Endothelial cell of umbilical vein (primary cell): ENCODE data around the gene FBXO34. TPM values are rescaled to one million over a fixed set of nuclear protein-coding genes. Genes with fewer than 3 reads are reported as not detected.

Experiments used
- BruUV-seq: library from RNA; stranded (reverse); fragments of 400-500 nt; replicated peaks from 2 replicates; lab custom pipeline; 2021; lab: Mats Ljungman, UMichigan
- CTCF ChIA-PET: fragments of 300-600, 350-600 bp; sonication (Branson Sonifier 250); formaldehyde crosslinking; loops from one replicate; lab custom pipeline; 2021; ENCODE audit warnings: antibody characterized with exemption, inconsistent platforms; lab: Charles Lee
- POLR2A ChIA-PET: fragments of 300-600, 350-600 bp; sonication (Branson Sonifier 250); formaldehyde crosslinking; loops from one replicate; lab custom pipeline; 2021; ENCODE audit warnings: antibody characterized with exemption, inconsistent platforms; lab: Charles Lee
- DNase-seq: peaks from one replicate; pipeline ENCODE4 v3.0.0-alpha.2; 2011; ENCODE audit warnings: low read depth, low spot score
- FAIRE-seq: peaks from 2 replicates; lab custom pipeline; 2011; peaks lifted over from hg19 to GRCh38; lab: Jason Lieb, UNC
- H2AFZ ChIP-seq: 2 replicates; pipeline ENCODE4 v1.6.0; 2012; ENCODE audit warnings: low read depth, low read length, control low read depth, inconsistent platforms
- H3K27ac ChIP-seq: 2 replicates; pipeline ENCODE4 v1.5.1; 2011; ENCODE audit warnings: low read depth, mild to moderate bottlenecking, control low read depth, low read length, moderate library complexity; ENCODE audit not compliant: insufficient read depth
- H3K27me3 ChIP-seq, 2 experiments: 2 replicates each; pipeline versions ENCODE4 v1.6.0 to v1.6.1; 2011; ENCODE audit warnings: low read length in 2 of 2, mixed read lengths in 1 of 2; ENCODE audit not compliant: control insufficient read depth in 2 of 2, insufficient read depth in 2 of 2
- H3K36me3 ChIP-seq, 2 experiments: 2 replicates in 1 of 2; 3 replicates in 1 of 2; pipeline ENCODE4 v1.5.1; 2011; ENCODE audit warnings: low read length in 2 of 2, mild to moderate bottlenecking in 1 of 2, moderate library complexity in 1 of 2; ENCODE audit not compliant: control insufficient read depth in 2 of 2, insufficient read depth in 2 of 2; ENCODE audit errors: extremely low read depth in 1 of 2
- H3K4me1 ChIP-seq: 3 replicates; pipeline ENCODE4 v1.5.1; 2011; ENCODE audit warnings: mild to moderate bottlenecking, low read length; ENCODE audit not compliant: control insufficient read depth, insufficient read depth; ENCODE audit errors: extremely low read depth
- H3K4me2 ChIP-seq: 2 replicates; pipeline ENCODE4 v1.6.1; 2011; ENCODE audit warnings: low read length, control low read depth, mixed read lengths; ENCODE audit not compliant: insufficient read depth
- H3K4me3 ChIP-seq, 3 experiments: fragments of 200-600 bp in 1 of 3; sonication (generic), shearing (Covaris generic) in 1 of 3; replicated peaks in 1 of 3; 2 replicates each; pipeline ENCODE4 v1.5.1; 2011 to 2016; ENCODE audit warnings: control low read depth in 3 of 3, low read length in 3 of 3, mild to moderate bottlenecking in 2 of 3, inconsistent platforms in 1 of 3, low read depth in 1 of 3, moderate library complexity in 1 of 3; ENCODE audit not compliant: insufficient read depth in 1 of 3
- H3K79me2 ChIP-seq: 2 replicates; pipeline ENCODE4 v1.6.0; 2012; ENCODE audit warnings: low read length, inconsistent platforms; ENCODE audit not compliant: control insufficient read depth, insufficient read depth
- H3K9ac ChIP-seq: replicated peaks from 2 replicates; pipeline ENCODE3; 2011; ENCODE audit warnings: low read length, control low read depth; ENCODE audit not compliant: insufficient read depth; ENCODE audit errors: extremely low read depth
- H3K9me1 ChIP-seq: replicated peaks from 3 replicates; pipeline ENCODE4 v1.6.0; 2011; ENCODE audit warnings: mild to moderate bottlenecking, low read length; ENCODE audit not compliant: control insufficient read depth, insufficient read depth; ENCODE audit errors: extremely low read depth
- H3K9me3 ChIP-seq: replicated peaks from 2 replicates; pipeline ENCODE4 v1.5.1; 2012; ENCODE audit warnings: low read length, inconsistent platforms; ENCODE audit not compliant: control insufficient read depth, insufficient read depth
- H4K20me1 ChIP-seq: replicated peaks from 2 replicates; pipeline ENCODE3; 2011; ENCODE audit warnings: mild to moderate bottlenecking, low read length; ENCODE audit not compliant: control insufficient read depth, insufficient read depth; ENCODE audit errors: extremely low read depth
- EZH2 ChIP-seq: IDR thresholded peaks from 2 replicates; pipeline ENCODE4 v1.6.1; 2012; ENCODE audit warnings: borderline replicate concordance, low read depth, mild to moderate bottlenecking, moderate library complexity, low read length, inconsistent platforms; ENCODE audit not compliant: severe bottlenecking
- FOS ChIP-seq: IDR thresholded peaks from 2 replicates; pipeline ENCODE4 v1.6.1; 2011; ENCODE audit warnings: mild to moderate bottlenecking, low read length, moderate library complexity, borderline replicate concordance; ENCODE audit not compliant: insufficient read depth
- GATA2 ChIP-seq: IDR thresholded peaks from 2 replicates; pipeline ENCODE4 v1.7.0; 2011; ENCODE audit warnings: low read depth, mild to moderate bottlenecking, moderate library complexity, mixed read lengths, low read length; ENCODE audit not compliant: insufficient read length, insufficient read depth
- JUN ChIP-seq: IDR thresholded peaks from 2 replicates; pipeline ENCODE4 v1.6.1; 2011; ENCODE audit warnings: borderline replicate concordance, low read depth; ENCODE audit not compliant: insufficient read length, insufficient read depth
- MYC ChIP-seq: IDR thresholded peaks from one replicate; pipeline ENCODE4 v1.6.1; 2011; ENCODE audit warnings: mild to moderate bottlenecking, low read depth, low read length
- POLR2A ChIP-seq: IDR thresholded peaks from 2 replicates; pipeline ENCODE4 v1.6.1; 2012; ENCODE audit warnings: low read depth, mild to moderate bottlenecking, control low read depth, low read length
- POLR2AphosphoS5 ChIP-seq: IDR thresholded peaks from 2 replicates; pipeline ENCODE4 v1.6.1; 2012; ENCODE audit warnings: low read depth, mild to moderate bottlenecking, control low read depth, low read length, moderate library complexity; ENCODE audit not compliant: insufficient read depth
- dilution Hi-C: fragments of 300-500 bp; cut with MboI; formaldehyde crosslinking; loops from one replicate; pipeline ENCODE4 v1.15.0; 2019; ENCODE audit warnings: low sequenced_read_pairs; ENCODE audit not compliant: extremely low pct_ligation_motif_present
- intact Hi-C: fragments of 100-400 bp; cut with micrococcal nuclease; formaldehyde crosslinking; loops from one replicate; pipeline ENCODE4 v1.10.0; 2022
- polyA plus RNA-seq, 4 experiments: library from polyadenylated mRNA; depleted of rRNA in 3 of 4; stranded (reverse) in 3 of 4; unstranded in 1 of 4; fragments of >200 nt; gene quantifications; 2 replicates each; pipeline versions ENCODE4 v1.2.1 to v1.2.3, GENCODE V29; 2011 to 2012; ENCODE audit warnings: missing spikeins in 1 of 4
- total RNA-seq: library from RNA; stranded (reverse); gene quantifications from 2 replicates; pipeline ENCODE4 v1.2.3, GENCODE V29; 2021
- TF ChIP-seq, protein P1 (sequence below): IDR thresholded peaks from 2 replicates; pipeline ENCODE4 v1.6.1; 2011; ENCODE audit not compliant: insufficient read depth, insufficient read length
- TF ChIP-seq, protein P2 (sequence below), 2 donors: IDR thresholded peaks; 1 replicate in 1 of 2; 2 replicates in 1 of 2; pipeline ENCODE4 v1.5.1; 2011; ENCODE audit warnings: low read length in 2 of 2, mild to moderate bottlenecking in 2 of 2, moderate library complexity in 2 of 2, control low read depth in 1 of 2, inconsistent platforms in 1 of 2, low read depth in 1 of 2; ENCODE audit not compliant: insufficient read depth in 1 of 2; ENCODE audit errors: extremely low read depth in 1 of 2

FBXO34 gene
- total and polyA plus RNA-seq, 2 donors (not counting 3 experiments of a cell fraction or from before 2014, with no cell fraction given), result 8.5 to 14.2 TPM

DNA sequence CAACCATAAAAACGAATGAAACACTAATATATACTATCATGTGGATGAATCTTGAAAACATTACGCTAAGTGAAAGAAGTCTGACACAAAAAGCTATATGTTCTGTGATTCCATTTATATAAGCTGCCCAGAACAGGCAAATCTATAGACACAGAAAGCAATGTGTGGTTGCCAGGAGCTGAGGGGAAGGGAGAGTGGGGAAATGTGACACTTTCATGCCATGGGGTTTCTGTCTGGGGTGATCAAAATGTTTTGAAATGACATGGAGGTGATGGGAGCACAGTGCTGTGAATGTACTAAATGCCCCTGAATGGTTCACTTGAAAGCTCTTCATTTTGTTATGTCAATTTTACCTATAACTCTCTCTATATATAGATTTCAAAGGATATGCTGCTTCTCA is 110.3 kb downstream of the FBXO34 start:
- no peaks in the 10 kb centered on the region for H3K4me1 ChIP-seq
- CTCF ChIA-PET, result interaction anchor here (1.3 kb wide), 1 partner anchor 9 kb away, joined by 8 read pairs; no protein-coding TSS in a partner anchor
- BruUV-seq, result no TSS peak
- H3K36me3 ChIP-seq, result peaks cover 2 to 14% of the 10 kb centered on the region in 2 experiments
- H3K4me2 ChIP-seq, result no peak overlapping the region
- H2AFZ ChIP-seq, result no peak overlapping the region
- H3K79me2 ChIP-seq, result no peaks in the 10 kb centered on the region
- DNase-seq, result no peak
- H4K20me1 ChIP-seq, result no peaks in the 10 kb centered on the region
- no peaks in the 10 kb centered on the region for H3K9me1 ChIP-seq
- H3K27ac ChIP-seq, result no peak overlapping the region
- H3K27me3 ChIP-seq, result no peaks in the 10 kb centered on the region
- intact Hi-C loops (no loop called here), dilution Hi-C loops (no loop called here)
- POLR2A ChIA-PET, result interaction anchor here (0.6 kb wide), 1 partner anchor 17 kb away, joined by 4 read pairs; no protein-coding TSS in a partner anchor
- FAIRE-seq, result no peak
- TF ChIP-seq MYC (no peak), GATA2 (no peak), POLR2AphosphoS5 (no peak), JUN (no peak), FOS (no peak), POLR2A (no peak), EZH2 (no peak)
- TF ChIP-seq, protein P1, sequence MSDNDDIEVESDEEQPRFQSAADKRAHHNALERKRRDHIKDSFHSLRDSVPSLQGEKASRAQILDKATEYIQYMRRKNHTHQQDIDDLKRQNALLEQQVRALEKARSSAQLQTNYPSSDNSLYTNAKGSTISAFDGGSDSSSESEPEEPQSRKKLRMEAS, result no peak
- TF ChIP-seq, protein P2, sequence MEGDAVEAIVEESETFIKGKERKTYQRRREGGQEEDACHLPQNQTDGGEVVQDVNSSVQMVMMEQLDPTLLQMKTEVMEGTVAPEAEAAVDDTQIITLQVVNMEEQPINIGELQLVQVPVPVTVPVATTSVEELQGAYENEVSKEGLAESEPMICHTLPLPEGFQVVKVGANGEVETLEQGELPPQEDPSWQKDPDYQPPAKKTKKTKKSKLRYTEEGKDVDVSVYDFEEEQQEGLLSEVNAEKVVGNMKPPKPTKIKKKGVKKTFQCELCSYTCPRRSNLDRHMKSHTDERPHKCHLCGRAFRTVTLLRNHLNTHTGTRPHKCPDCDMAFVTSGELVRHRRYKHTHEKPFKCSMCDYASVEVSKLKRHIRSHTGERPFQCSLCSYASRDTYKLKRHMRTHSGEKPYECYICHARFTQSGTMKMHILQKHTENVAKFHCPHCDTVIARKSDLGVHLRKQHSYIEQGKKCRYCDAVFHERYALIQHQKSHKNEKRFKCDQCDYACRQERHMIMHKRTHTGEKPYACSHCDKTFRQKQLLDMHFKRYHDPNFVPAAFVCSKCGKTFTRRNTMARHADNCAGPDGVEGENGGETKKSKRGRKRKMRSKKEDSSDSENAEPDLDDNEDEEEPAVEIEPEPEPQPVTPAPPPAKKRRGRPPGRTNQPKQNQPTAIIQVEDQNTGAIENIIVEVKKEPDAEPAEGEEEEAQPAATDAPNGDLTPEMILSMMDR (IDR thresholded peaks at IDR 0.05; ENCODE audit: extremely low read depth in 1 of 2, insufficient read depth in 1 of 2, low read depth in 1 of 2, low read length in 2 of 2), result no peak
- H3K9me3 ChIP-seq, result no peaks in the 10 kb centered on the region
- H3K4me3 ChIP-seq, result no peak overlapping the region
- H3K9ac ChIP-seq, result no peak overlapping the region
